Stimulated activated CD8-positive, alpha-beta memory T cell treated with anti-CD3 and anti-CD28 coated beads, Interleukin-12 subunit alpha, Interleukin-12 subunit beta, amount 100 ng/mL, for 24 hours (primary cell): ENCODE results near the gene SLX4IP.
"Not testable (repeated sequence)": the region's sequence is repeated elsewhere in the genome, so short reads cannot be mapped to it uniquely, and the experiment has no call there.

ENCODE experiments used
- DNase-seq: peaks from one replicate; pipeline ENCODE4 v3.0.0-alpha.2; 2020; ENCODE audit errors: extremely low read depth

Gene SLX4IP

GRCh38 chr20:10603971-10604864 is 169.1 kb downstream of the SLX4IP start:
- no peak for DNase-seq

GRCh38 chr20:10604865-10605440 is 169.8 kb downstream of the SLX4IP start:
- no peak for DNase-seq

- no peak for DNase-seq
Observed at GRCh38 chr20:10605547-10606195, 170.6 kb downstream of the SLX4IP start.

- DNase-seq = no peak
Observed at GRCh38 chr20:10609276-10609675, 174.2 kb downstream of the SLX4IP start.

GRCh38 chr20:10609770-10610169 is 174.7 kb downstream of the SLX4IP start:
- no peak for DNase-seq

- no peak for DNase-seq
Observed at GRCh38 chr20:10610251-10610650, 175.1 kb downstream of the SLX4IP start.

- no peak for DNase-seq
Observed at GRCh38 chr20:10611357-10611756, 176.3 kb downstream of the SLX4IP start.

GRCh38 chr20:10613426-10613825 is 178.3 kb downstream of the SLX4IP start:
- not testable (repeated sequence) for DNase-seq

- no peak for DNase-seq
Observed at GRCh38 chr20:10613911-10614310, 178.8 kb downstream of the SLX4IP start.

- DNase-seq = no peak
Observed at GRCh38 chr20:10616212-10616611, 181.1 kb downstream of the SLX4IP start.

GRCh38 chr20:10617549-10618133 is 182.5 kb downstream of the SLX4IP start:
- DNase-seq = not testable (repeated sequence)

- DNase-seq = no peak
Observed at GRCh38 chr20:10618611-10619245, 183.6 kb downstream of the SLX4IP start.

- DNase-seq = no peak
Observed at GRCh38 chr20:10619427-10619826, 184.3 kb downstream of the SLX4IP start.

- no peak for DNase-seq
Observed at GRCh38 chr20:10621149-10621548, 186.0 kb downstream of the SLX4IP start.

GRCh38 chr20:10622657-10623418 is 187.7 kb downstream of the SLX4IP start:
- DNase-seq = no peak

GRCh38 chr20:10625641-10626040 is 190.5 kb downstream of the SLX4IP start:
- no peak for DNase-seq

GRCh38 chr20:10626896-10627295 is 191.8 kb downstream of the SLX4IP start:
- DNase-seq = no peak

GRCh38 chr20:10629946-10630650 is 195.0 kb downstream of the SLX4IP start:
- no peak for DNase-seq

GRCh38 chr20:10631126-10631525 is 196.0 kb downstream of the SLX4IP start:
- DNase-seq = no peak

GRCh38 chr20:10632721-10633509 is 197.8 kb downstream of the SLX4IP start:
- DNase-seq = no peak
